ENCODE results near the gene WT1. TPM values are rescaled to one million over a fixed set of nuclear protein-coding genes. Genes with fewer than 3 reads are reported as not detected.
"Not testable (repeated sequence)": the region's sequence is repeated elsewhere in the genome, so short reads cannot be mapped to it uniquely, and the experiment has no call there.

Gene WT1
- total RNA-seq, 2 experiments from 2014 or later, result not detected

DNA sequence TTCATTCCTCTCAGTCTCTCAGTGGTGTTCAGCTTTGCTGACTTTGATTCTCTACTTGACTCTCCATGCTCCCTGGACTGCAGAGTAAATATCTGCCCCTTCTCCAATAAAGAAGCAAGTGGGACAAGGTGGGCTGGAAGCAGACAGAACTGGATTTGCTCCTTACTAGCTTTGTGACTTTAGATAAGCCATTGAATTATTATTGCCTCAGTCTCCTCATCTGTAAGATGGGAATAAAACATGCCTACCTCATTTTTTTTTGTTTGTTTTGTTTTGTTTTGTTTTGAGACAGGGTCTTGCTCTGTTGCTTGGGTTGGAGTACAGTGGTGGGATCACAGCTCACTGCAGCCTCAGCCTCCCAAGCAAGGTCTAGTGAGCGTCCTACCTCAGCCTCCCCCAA lies 44.6 kb downstream of the WT1 start:
- no peaks in the 10 kb centered on the region for H3K36me3 Mint-ChIP-seq
- no peak overlapping the region for H3K27ac Mint-ChIP-seq

DNA sequence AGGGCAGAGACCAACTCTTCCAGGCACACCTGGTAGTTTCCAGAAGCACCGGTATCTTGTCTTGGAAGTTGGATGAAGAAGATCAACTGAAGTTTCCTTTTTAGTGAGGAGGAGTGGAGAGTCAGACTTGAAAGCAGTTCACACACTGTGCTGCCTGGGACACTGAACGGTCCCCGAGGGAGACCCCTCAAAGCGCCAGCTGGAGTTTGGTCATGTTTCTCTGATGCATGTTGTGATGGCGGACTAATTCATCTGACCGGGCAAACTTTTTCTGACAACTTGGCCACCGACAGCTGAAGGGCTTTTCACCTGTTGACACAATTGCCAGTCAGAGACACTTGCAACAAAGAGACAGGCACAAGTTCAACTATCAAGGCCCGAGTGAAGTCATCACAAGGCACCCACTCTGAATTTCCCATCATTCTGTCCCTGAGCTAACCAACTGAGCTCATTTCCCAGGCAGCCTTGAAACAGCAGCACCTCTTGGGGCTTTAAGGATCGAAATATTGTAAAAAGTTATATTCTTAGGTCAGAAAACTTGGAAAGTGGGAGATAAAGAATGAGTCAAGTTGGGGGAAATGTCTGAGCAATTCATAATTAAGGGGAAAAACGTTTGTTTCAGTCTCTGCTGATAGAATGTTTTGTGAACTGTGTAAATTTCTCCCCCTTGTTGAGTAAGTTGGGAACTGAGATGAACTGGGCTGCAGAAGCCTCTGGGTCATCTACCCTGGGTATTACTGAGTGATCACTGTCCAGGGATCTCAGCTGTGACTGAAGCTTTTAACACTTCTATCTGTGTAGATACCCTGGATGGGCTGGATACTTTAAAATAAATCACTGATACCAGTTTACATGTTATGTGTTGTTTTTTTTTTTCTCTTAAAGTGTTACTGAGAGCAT lies 46.2 kb downstream of the WT1 start:
- CTCF ChIA-PET, result interaction anchor here (1.3 kb wide), 1 partner anchor 56 kb away, joined by 3 read pairs; no protein-coding TSS in a partner anchor
- Mint-ChIP-seq H3K27me3 (peaks cover 5% of the 10 kb centered on the region), H3K36me3 (no peaks in the 10 kb centered on the region), H3K4me3 (no peak overlapping the region), H3K4me1 (ENCODE audit: low read depth) (no peaks in the 10 kb centered on the region), H3K27ac (no peak overlapping the region), H3K9me3 (no peaks in the 10 kb centered on the region)
- POLR2A ChIA-PET, result no interaction called here
- no peak for DNase-seq
- intact Hi-C loops (cut with micrococcal nuclease), result no loop called here

More for the DNA sequence above, 44.6 kb downstream of the WT1 start:
- CTCF ChIA-PET, result interaction anchor here (0.6 to 1.3 kb wide), 2 partner anchors 57 to 700 kb away, joined by 3 read pairs; no protein-coding TSS in a partner anchor
- Mint-ChIP-seq H3K27me3 (peaks cover 5% of the 10 kb centered on the region), H3K9me3 (no peaks in the 10 kb centered on the region), H3K4me3 (no peak overlapping the region), H3K4me1 (ENCODE audit: low read depth) (no peaks in the 10 kb centered on the region)
- intact Hi-C loops (cut with micrococcal nuclease), result no loop called here
- no peak for DNase-seq
- POLR2A ChIA-PET, result no interaction called here

DNA sequence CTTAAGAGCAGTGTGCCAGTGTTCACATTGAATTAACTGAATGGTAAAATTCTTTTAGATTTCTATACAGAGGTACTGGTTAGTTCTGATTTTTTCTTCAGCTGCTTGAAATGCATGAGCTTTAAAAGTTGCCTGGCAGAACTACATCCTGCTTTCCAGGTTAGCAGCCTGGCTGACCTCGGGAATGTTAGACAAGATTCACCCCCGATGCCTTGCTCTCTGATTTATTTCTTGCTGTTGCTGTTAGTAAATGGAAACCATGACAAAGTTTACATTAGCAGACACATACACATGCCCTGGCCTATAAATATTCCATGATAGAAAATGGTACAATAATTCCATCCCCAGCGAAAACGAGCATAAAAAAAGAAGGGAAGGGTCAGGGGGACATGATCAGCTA lies 47.0 kb downstream of the WT1 start:
- intact Hi-C loops (cut with micrococcal nuclease), result no loop called here
- peaks cover 8% of the 10 kb centered on the region for H3K27me3 Mint-ChIP-seq
- no peak overlapping the region for H3K4me3 Mint-ChIP-seq
- ChIA-PET POLR2A (no interaction called here), CTCF (no interaction called here)
- no peaks in the 10 kb centered on the region for H3K36me3 Mint-ChIP-seq
- no peaks in the 10 kb centered on the region for H3K4me1 Mint-ChIP-seq (ENCODE audit: low read depth)
- H3K9me3 Mint-ChIP-seq, result no peaks in the 10 kb centered on the region
- no peak overlapping the region for H3K27ac Mint-ChIP-seq
- no peak for DNase-seq

DNA sequence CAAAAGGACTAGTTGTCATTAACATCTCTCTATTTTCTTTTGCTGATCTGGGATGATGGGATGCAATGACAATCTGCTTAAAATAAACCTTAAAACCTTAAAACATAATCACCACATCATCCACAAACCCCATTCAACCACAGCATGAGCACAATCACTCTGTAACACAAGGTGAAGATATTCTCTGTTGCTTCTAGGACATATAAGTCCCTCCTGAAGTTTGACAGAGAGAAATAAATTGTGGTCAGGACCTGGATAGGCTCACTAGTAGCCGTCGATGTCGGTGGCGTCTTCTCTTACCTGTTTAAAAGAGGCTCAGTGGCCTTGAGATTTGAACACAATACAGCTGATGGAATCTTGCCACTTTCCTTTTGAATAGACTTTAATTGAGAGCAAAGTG lies 47.9 kb downstream of the WT1 start:
- ChIA-PET CTCF (interaction anchor here (0.6 kb wide), 1 partner anchor 231 kb away, joined by 3 read pairs; no protein-coding TSS in a partner anchor), POLR2A (no interaction called here)
- Mint-ChIP-seq H3K36me3 (no peaks in the 10 kb centered on the region), H3K9me3 (no peaks in the 10 kb centered on the region), H3K4me1 (ENCODE audit: low read depth) (no peaks in the 10 kb centered on the region), H3K27ac (no peak overlapping the region), H3K27me3 (peaks cover 14% of the 10 kb centered on the region), H3K4me3 (no peak overlapping the region)
- DNase-seq, result no peak
- intact Hi-C loops (cut with micrococcal nuclease), result no loop called here

DNA sequence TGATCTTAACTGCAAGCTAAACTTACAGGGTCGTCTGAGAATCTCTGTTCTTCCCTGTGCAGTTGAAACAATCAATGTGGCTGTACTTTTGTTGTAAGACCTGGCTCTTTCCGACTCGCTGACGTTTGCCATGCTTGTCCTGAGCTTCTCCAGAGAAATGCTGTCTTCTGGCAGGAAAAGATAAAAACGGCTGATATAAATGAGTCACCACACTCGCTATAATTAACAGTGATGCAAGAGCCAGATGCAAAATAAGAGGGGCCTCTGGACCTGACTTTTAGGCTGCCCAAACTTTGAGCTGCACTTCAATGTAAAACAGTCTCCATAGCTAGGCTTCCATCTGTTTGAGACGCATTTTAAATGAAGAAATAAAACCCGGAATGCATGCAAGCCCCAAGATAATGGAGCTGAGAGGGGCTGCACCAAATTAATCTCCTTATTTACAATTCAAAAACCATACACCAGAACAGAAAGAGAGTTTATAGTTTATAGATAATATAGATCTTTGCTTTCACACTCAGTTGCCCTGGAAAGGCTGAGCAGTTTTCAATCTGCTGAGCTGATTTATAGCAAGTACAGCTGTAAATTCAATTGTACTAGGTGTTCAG lies 48.5 kb downstream of the WT1 start:
- H3K9me3 Mint-ChIP-seq, result no peaks in the 10 kb centered on the region
- no peak overlapping the region for H3K4me3 Mint-ChIP-seq
- ChIA-PET POLR2A (no interaction called here), CTCF (interaction anchor here (0.5 to 0.9 kb wide), 3 partner anchors 63 to 412 kb away, joined by 3 read pairs; no protein-coding TSS in a partner anchor)
- no peak for DNase-seq
- H3K27me3 Mint-ChIP-seq, result peaks cover 15% of the 10 kb centered on the region
- H3K27ac Mint-ChIP-seq, result no peak overlapping the region
- no peaks in the 10 kb centered on the region for H3K4me1 Mint-ChIP-seq (ENCODE audit: low read depth)
- intact Hi-C loops (cut with micrococcal nuclease), result no loop called here
- no peaks in the 10 kb centered on the region for H3K36me3 Mint-ChIP-seq

DNA sequence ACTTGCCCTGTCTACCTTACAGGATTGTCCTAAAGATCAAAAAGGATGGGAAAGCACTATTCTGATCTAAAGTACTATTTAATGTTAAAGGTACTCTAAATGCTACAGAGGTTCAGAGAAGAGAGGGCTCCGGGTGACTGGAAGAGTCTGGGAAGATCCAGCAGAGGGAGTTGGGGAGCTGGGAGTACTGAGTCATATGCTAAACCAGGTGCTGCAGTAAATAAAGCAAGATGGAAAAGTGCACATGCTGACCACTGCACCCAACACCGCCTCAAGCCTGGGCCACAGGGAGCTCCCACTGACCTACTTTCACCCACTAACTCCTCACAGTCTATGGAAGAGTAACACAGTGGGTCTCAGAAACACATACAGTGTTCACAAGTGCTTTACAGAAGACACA lies 49.3 kb downstream of the WT1 start:
- DNase-seq, result no peak
- H3K36me3 Mint-ChIP-seq, result no peaks in the 10 kb centered on the region
- H3K27me3 Mint-ChIP-seq, result peaks cover 15% of the 10 kb centered on the region
- H3K4me1 Mint-ChIP-seq (ENCODE audit: low read depth), result no peaks in the 10 kb centered on the region
- H3K27ac Mint-ChIP-seq, result no peak overlapping the region
- intact Hi-C loops (cut with micrococcal nuclease), result no loop called here
- no peaks in the 10 kb centered on the region for H3K9me3 Mint-ChIP-seq
- CTCF ChIA-PET, result interaction anchor here (0.7 to 0.9 kb wide), 2 partner anchors 63 to 331 kb away, joined by 3 to 4 read pairs; no protein-coding TSS in a partner anchor
- no peak overlapping the region for H3K4me3 Mint-ChIP-seq
- POLR2A ChIA-PET, result no interaction called here

DNA sequence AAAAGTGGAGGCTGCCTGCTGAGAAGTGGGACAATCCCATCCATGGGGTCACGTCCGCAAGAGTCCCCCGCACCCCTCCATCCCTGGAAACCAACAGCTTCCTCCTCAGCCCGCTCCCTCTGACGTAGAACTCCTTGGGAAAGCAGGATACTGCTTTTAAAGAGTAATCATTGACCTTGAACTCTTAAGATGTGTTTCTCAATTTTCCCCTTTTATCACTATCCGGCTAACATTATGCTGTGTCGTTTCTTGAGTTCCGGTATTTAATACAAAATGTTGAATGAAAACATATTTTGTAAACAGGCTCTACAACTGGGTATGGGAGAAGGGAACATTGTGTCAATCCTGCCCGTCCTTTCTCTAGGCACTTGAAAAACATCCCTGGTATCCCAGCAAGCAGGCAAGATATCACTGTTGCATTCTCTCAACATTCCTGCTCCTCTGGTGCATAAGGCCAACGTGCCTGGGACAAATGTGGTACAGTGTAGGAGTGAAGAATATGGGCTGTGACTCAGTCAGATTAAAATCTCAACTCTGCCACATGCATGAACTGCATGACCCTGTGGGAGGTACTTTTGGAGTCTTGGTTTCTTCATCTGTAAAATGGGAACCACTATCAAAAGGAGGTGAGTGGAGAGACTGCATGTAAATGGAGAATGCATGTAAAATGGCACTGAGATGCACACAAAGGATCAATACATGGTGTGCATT lies 52.8 kb downstream of the WT1 start:
- peaks cover 13% of the 10 kb centered on the region for H3K27me3 Mint-ChIP-seq
- no peaks in the 10 kb centered on the region for H3K9me3 Mint-ChIP-seq
- ChIA-PET CTCF (no interaction called here), POLR2A (no interaction called here)
- intact Hi-C loops (cut with micrococcal nuclease), result no loop called here
- no peak overlapping the region for H3K4me3 Mint-ChIP-seq
- H3K36me3 Mint-ChIP-seq, result no peaks in the 10 kb centered on the region
- H3K27ac Mint-ChIP-seq, result no peak overlapping the region
- H3K4me1 Mint-ChIP-seq (ENCODE audit: low read depth), result no peaks in the 10 kb centered on the region
- no peak for DNase-seq

DNA sequence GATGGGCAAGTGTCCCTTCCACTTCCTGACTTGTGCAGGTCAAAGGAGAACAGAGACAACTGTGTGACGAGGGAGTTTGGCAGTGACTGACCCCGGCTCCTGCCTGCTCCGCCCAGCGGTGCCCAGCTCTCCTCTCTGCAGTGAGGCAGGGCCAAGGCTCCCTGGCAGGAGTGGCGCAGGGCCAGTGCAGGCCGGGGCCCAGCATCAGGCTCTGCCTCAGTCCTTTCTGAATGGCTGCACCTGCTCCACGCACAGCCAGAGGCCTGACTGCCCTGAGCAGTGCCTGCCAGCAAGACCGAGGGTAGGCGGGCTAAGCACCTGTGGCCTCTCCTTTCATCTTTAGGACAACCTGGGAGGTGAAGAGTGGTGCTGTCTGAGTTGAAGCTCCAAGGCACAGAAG lies 54.2 kb downstream of the WT1 start:
- H3K27ac Mint-ChIP-seq, result no peak overlapping the region
- no peak for DNase-seq
- intact Hi-C loops (cut with micrococcal nuclease), result no loop called here
- H3K27me3 Mint-ChIP-seq, result peaks cover 13% of the 10 kb centered on the region
- CTCF ChIA-PET, result no interaction called here
- POLR2A ChIA-PET, result no interaction called here
- H3K9me3 Mint-ChIP-seq, result no peaks in the 10 kb centered on the region
- H3K4me3 Mint-ChIP-seq, result no peak overlapping the region
- no peaks in the 10 kb centered on the region for H3K36me3 Mint-ChIP-seq
- no peaks in the 10 kb centered on the region for H3K4me1 Mint-ChIP-seq (ENCODE audit: low read depth)

DNA sequence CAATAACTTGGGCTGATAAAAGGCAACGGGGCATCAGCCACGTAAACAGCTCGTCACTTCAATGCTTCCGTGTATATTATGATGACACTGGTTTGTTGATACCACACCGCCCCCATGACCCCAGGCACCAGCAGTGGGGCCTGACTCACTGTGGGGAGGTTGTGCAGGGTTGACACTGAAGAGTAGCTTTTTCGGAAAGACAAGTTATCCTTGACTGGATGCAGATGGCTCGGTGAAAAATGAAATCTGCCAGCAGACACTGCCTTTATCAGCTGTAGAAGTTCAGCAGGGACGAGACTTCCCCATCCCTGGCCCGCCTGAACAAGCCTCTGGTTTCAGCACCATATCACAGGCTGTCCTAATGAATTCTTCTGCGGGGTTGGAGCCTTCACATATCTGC lies 55.6 kb downstream of the WT1 start:
- intact Hi-C loops (cut with micrococcal nuclease), result no loop called here
- Mint-ChIP-seq H3K27ac (no peak overlapping the region), H3K27me3 (peaks cover 16% of the 10 kb centered on the region), H3K9me3 (no peaks in the 10 kb centered on the region), H3K4me1 (ENCODE audit: low read depth) (no peaks in the 10 kb centered on the region), H3K4me3 (no peak overlapping the region), H3K36me3 (no peaks in the 10 kb centered on the region)
- POLR2A ChIA-PET, result no interaction called here
- CTCF ChIA-PET, result no interaction called here
- DNase-seq, result no peak

DNA sequence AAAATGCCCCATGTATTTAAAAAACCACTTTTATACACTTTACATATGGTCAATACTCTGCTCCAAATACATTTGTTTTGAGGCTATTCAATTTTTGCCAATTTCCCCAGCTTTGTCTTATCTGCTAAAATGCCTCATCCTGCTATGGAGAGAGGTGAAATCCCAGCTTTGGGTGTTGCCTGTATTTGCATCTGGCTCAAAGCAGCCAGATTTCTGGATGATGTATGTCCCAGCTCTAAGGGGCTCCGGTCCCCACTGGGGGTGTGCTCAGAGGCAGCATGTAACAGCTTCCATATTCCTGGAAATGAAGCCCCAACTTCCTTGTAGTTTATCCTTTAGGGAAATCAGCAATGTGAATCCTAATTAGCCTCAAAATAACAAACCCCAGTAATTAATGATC lies 59.5 kb downstream of the WT1 start:
- H3K4me1 Mint-ChIP-seq (ENCODE audit: low read depth), result no peaks in the 10 kb centered on the region
- no peak overlapping the region for H3K4me3 Mint-ChIP-seq
- H3K27ac Mint-ChIP-seq, result no peak overlapping the region
- H3K36me3 Mint-ChIP-seq, result no peaks in the 10 kb centered on the region
- intact Hi-C loops (cut with micrococcal nuclease), result loop anchor here (2.0 kb wide), 1 partner anchor 417 kb away; no protein-coding TSS in a partner anchor
- POLR2A ChIA-PET, result no interaction called here
- CTCF ChIA-PET, result interaction anchor here (0.6 to 1.1 kb wide), 2 partner anchors 44 to 90 kb away, joined by 3 read pairs; no protein-coding TSS in a partner anchor
- no peaks in the 10 kb centered on the region for H3K9me3 Mint-ChIP-seq
- H3K27me3 Mint-ChIP-seq, result peaks cover 5% of the 10 kb centered on the region
- no peak for DNase-seq

DNA sequence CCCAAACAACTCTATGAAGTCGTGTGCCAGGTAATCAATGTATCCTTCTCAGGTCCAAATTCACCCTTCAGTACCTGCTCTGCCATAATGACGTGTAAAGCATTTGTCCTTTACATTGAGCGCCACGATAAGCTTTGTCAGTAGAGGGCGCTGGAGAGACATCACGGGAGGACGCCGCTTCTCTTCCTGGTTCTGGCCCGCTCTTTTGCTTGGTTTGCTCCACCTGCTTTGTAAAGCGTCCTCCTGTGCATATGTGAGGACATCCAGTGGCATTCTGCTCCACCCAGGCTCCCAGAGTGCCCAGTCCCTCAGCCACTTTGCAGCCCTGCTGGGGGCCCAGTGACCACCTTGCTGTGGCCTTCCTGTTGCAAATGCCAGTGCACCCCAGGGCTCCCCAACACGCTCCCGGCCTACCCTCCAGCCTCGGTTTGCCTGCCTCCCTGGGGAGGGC lies 61.1 kb downstream of the WT1 start:
- H3K27ac Mint-ChIP-seq, result no peak overlapping the region
- ChIA-PET POLR2A (no interaction called here), CTCF (interaction anchor here (0.9 to 1.2 kb wide), 3 partner anchors 19 to 418 kb away, joined by 3 to 5 read pairs (median 3); no protein-coding TSS in a partner anchor)
- no peaks in the 10 kb centered on the region for H3K36me3 Mint-ChIP-seq
- DNase-seq, result peak; percentile 60
- intact Hi-C loops (cut with micrococcal nuclease), result loop anchor here (2.0 kb wide), 1 partner anchor 419 kb away; no protein-coding TSS in a partner anchor
- no peaks in the 10 kb centered on the region for H3K9me3 Mint-ChIP-seq
- no peak overlapping the region for H3K4me3 Mint-ChIP-seq
- H3K27me3 Mint-ChIP-seq, result peaks cover 4% of the 10 kb centered on the region
- no peaks in the 10 kb centered on the region for H3K4me1 Mint-ChIP-seq (ENCODE audit: low read depth)

DNA sequence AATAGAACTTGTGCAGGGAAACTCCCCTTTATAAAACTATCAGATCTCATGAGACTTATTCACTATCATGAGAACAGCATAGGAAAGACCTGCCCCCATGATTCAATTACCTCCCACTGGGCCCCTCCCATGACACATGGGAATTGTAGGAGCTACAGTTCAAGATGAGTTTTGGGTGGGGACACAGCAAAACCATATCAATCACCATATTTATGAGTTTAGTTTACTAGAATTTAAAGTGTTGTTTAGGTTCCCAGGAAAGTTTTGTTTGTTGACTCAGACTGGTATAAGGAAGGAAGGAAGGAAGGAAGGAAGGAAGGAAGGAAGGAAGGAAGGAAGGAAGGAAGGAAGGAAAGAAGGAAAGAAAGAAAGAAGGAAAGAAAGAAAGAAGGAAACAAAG lies 65.4 kb downstream of the WT1 start:
- POLR2A ChIA-PET; H3K36me3 Mint-ChIP-seq; H3K9me3 Mint-ChIP-seq; H3K27me3 Mint-ChIP-seq; H3K4me1 Mint-ChIP-seq (ENCODE audit: low read depth); CTCF ChIA-PET; H3K4me3 Mint-ChIP-seq; H3K27ac Mint-ChIP-seq; DNase-seq; intact Hi-C loops (cut with micrococcal nuclease): not testable (repeated sequence)

Measured in activated CD4-positive, alpha-beta memory T cell treated with anti-CD3 and anti-CD28 coated beads for 36 hours (primary cell).